Fibroblast of lung (primary cell): ENCODE results near the gene DSCAML1. TPM values are rescaled to one million over a fixed set of nuclear protein-coding genes. Genes with fewer than 3 reads are reported as not detected.

Experiments
- DNase-seq, 2 donors: peaks; one replicate each; pipeline versions ENCODE4 v3.0.0 to v3.0.0-alpha.2; 2010; ENCODE audit warnings: low read depth in 2 of 2
- H2AFZ ChIP-seq: 2 replicates; pipeline ENCODE4 v1.5.1; 2012; ENCODE audit warnings: low read length, control low read depth, inconsistent platforms
- H3K27ac ChIP-seq: 2 replicates; pipeline ENCODE4 v1.5.1; 2011; ENCODE audit warnings: low read length, control low read depth; ENCODE audit not compliant: insufficient read depth
- H3K27me3 ChIP-seq: 2 replicates; pipeline ENCODE4 v1.5.1; 2011; ENCODE audit warnings: mild to moderate bottlenecking, low read length; ENCODE audit not compliant: control insufficient read depth, insufficient read depth
- H3K36me3 ChIP-seq: 2 replicates; pipeline ENCODE4 v1.5.1; 2011; ENCODE audit warnings: low read length; ENCODE audit not compliant: control insufficient read depth, insufficient read depth
- H3K4me1 ChIP-seq: 2 replicates; pipeline ENCODE4 v1.5.1; 2011; ENCODE audit warnings: low read length; ENCODE audit not compliant: control insufficient read depth, insufficient read depth; ENCODE audit errors: extremely low read depth
- H3K4me2 ChIP-seq: 2 replicates; pipeline ENCODE4 v1.5.1; 2011; ENCODE audit warnings: low read length, control low read depth; ENCODE audit not compliant: insufficient read depth; ENCODE audit errors: extremely low read depth
- H3K4me3 ChIP-seq, 4 experiments: fragments of 200-600 bp in 1 of 4; sonication (generic) in 1 of 4; replicated peaks in 1 of 4; 2 replicates each; pipeline ENCODE4 v1.5.1; 2011 to 2016; ENCODE audit warnings: low read length in 4 of 4, low read depth in 3 of 4, mild to moderate bottlenecking in 3 of 4, control low read depth in 2 of 4, inconsistent platforms in 1 of 4, mixed read lengths in 1 of 4; ENCODE audit not compliant: insufficient read depth in 1 of 4; ENCODE audit errors: control extremely low read depth in 1 of 4
- H3K79me2 ChIP-seq: 2 replicates; pipeline ENCODE4 v1.5.1; 2012; ENCODE audit warnings: mild to moderate bottlenecking, low read length, inconsistent platforms; ENCODE audit not compliant: control insufficient read depth, insufficient read depth
- H3K9ac ChIP-seq: 2 replicates; pipeline ENCODE4 v1.5.1; 2011; ENCODE audit warnings: mild to moderate bottlenecking, low read length, control low read depth; ENCODE audit not compliant: insufficient read depth
- H3K9me3 ChIP-seq: 2 replicates; pipeline ENCODE4 v1.5.1; 2012; ENCODE audit warnings: low read depth, low read length; ENCODE audit not compliant: control insufficient read depth, insufficient read depth
- H4K20me1 ChIP-seq: 2 replicates; pipeline ENCODE4 v1.5.1; 2011; ENCODE audit warnings: low read length; ENCODE audit not compliant: control insufficient read depth, insufficient read depth; ENCODE audit errors: extremely low read depth
- EZH2 ChIP-seq: IDR thresholded peaks from 2 replicates; pipeline ENCODE4 v1.5.1; 2012; ENCODE audit warnings: low read length, control low read depth, mild to moderate bottlenecking; ENCODE audit errors: missing control alignments
- polyA plus RNA-seq, 2 donors: library from polyadenylated mRNA; depleted of rRNA in 1 of 2; stranded (reverse) in 1 of 2; unstranded in 1 of 2; fragments of >200 nt; gene quantifications; 2 replicates each; pipeline ENCODE4 v1.2.1, GENCODE V29; 2011 to 2012; ENCODE audit warnings: missing spikeins in 1 of 2
- total RNA-seq: library from RNA; depleted of rRNA; stranded (reverse); fragments of >200 nt; gene quantifications from 2 replicates; pipeline ENCODE4 v1.2.1, GENCODE V29; 2014
- TF ChIP-seq, protein P1 (sequence below), 2 donors: IDR thresholded peaks in 1 of 2; conservative IDR thresholded peaks in 1 of 2; 1 replicate in 1 of 2; 2 replicates in 1 of 2; pipeline ENCODE4 v1.5.1; 2011 to 2012; ENCODE audit warnings: low read length in 2 of 2, control low read depth in 1 of 2, inconsistent platforms in 1 of 2, low read depth in 1 of 2, mild to moderate bottlenecking in 1 of 2

The DSCAML1 gene
- total and polyA plus RNA-seq, 2 donors (not counting 1 experiment from before 2014, with no cell fraction given), result not detected

DNA sequence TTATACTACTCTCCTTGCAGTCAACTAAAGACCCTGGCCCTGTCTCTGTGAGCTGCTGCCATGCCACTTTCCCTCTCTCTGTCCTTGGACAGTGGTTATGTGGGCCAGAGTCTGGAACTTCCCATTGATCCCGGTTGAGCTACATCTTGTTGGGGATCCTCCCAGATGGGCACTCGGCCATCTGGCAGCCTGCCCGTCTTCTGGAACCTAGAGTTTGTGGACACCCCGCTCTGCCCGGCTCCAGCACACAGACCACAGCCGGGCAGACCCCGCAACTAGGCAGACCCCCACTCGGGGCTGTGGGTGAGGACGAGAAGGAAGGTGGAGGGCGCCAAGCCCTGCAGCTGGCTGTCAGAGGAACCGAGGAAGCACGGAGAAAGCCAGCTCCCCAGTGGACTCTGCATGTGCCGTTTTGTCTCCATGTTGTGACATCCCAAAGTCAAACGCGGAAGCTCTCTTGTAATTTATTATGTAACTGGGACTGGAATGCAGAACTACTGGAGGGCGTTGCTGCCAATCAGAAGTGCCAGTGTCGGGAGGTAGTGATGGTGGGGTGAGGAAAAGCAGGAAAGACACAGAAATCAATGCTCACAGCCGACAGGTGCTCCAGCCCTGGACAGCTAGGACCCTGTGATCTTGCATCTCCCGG, 261.7 kb downstream of the DSCAML1 start:
- Histone ChIP-seq H3K27me3 (peaks cover 3% of the 10 kb centered on the region), H3K9me3 (no peaks in the 10 kb centered on the region), H3K4me2 (no peak overlapping the region), H3K79me2 (no peaks in the 10 kb centered on the region), H3K4me3 (no peak overlapping the region), H3K4me1 (no peaks in the 10 kb centered on the region), H4K20me1 (no peaks in the 10 kb centered on the region), H3K36me3 (no peaks in the 10 kb centered on the region), H3K27ac (no peak overlapping the region), H3K9ac (no peak overlapping the region), H2AFZ (no peak overlapping the region)
- TF ChIP-seq, protein P1, sequence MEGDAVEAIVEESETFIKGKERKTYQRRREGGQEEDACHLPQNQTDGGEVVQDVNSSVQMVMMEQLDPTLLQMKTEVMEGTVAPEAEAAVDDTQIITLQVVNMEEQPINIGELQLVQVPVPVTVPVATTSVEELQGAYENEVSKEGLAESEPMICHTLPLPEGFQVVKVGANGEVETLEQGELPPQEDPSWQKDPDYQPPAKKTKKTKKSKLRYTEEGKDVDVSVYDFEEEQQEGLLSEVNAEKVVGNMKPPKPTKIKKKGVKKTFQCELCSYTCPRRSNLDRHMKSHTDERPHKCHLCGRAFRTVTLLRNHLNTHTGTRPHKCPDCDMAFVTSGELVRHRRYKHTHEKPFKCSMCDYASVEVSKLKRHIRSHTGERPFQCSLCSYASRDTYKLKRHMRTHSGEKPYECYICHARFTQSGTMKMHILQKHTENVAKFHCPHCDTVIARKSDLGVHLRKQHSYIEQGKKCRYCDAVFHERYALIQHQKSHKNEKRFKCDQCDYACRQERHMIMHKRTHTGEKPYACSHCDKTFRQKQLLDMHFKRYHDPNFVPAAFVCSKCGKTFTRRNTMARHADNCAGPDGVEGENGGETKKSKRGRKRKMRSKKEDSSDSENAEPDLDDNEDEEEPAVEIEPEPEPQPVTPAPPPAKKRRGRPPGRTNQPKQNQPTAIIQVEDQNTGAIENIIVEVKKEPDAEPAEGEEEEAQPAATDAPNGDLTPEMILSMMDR (conservative IDR thresholded peaks at IDR 0.05 in 1 of 2, IDR thresholded peaks at IDR 0.05 in 1 of 2; ENCODE audit: low read depth in 1 of 2, low read length in 2 of 2), result no peak
- TF ChIP-seq EZH2, result no peak
- DNase-seq, result no peak

- H3K27me3 ChIP-seq, result peaks cover 6% of the 10 kb centered on the region
- H4K20me1 ChIP-seq, result no peaks in the 10 kb centered on the region
- no peak overlapping the region for H3K4me2 ChIP-seq
- no peaks in the 10 kb centered on the region for H3K4me1 ChIP-seq
- TF ChIP-seq EZH2, result no peak
- TF ChIP-seq, protein P1 (conservative IDR thresholded peaks at IDR 0.05 in 1 of 2, IDR thresholded peaks at IDR 0.05 in 1 of 2; ENCODE audit: low read depth in 1 of 2, low read length in 2 of 2), result no peak
- H2AFZ ChIP-seq, result no peak overlapping the region
- H3K4me3 ChIP-seq, result no peak overlapping the region
- no peak for DNase-seq
- H3K9me3 ChIP-seq, result no peaks in the 10 kb centered on the region
- no peaks in the 10 kb centered on the region for H3K79me2 ChIP-seq
- no peaks in the 10 kb centered on the region for H3K36me3 ChIP-seq
- H3K27ac ChIP-seq, result no peak overlapping the region
- no peak overlapping the region for H3K9ac ChIP-seq
These were observed 264.4 kb downstream of the DSCAML1 start for GRCh38 chr11:117532568-117532967.

DNA sequence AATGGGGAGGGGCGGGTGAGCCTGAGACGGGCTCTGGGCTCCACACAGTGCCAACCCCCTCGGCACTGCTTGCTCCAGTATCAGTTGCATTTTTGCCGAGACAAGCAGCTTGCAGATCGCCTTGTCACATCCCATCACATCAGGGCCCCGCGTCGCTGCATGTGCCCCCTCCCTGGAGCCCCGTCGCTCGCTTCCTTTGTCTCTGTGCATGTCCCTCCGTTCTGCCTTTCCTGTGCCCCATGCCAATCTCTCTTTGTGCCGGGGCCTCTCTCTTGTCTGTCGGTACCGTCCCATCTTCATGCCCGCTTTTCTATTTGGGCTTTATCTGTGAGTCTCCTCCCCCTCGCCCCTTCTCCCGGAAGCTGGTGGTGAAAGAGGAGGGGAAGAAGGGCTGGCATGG, 267.2 kb downstream of the DSCAML1 start:
- Histone ChIP-seq H3K27me3 (peaks cover 4% of the 10 kb centered on the region), H4K20me1 (no peaks in the 10 kb centered on the region), H2AFZ (no peak overlapping the region), H3K4me2 (no peak overlapping the region), H3K4me3 (no peak overlapping the region), H3K9me3 (no peaks in the 10 kb centered on the region), H3K27ac (no peak overlapping the region), H3K9ac (no peak overlapping the region), H3K4me1 (no peaks in the 10 kb centered on the region), H3K79me2 (no peaks in the 10 kb centered on the region), H3K36me3 (no peaks in the 10 kb centered on the region)
- no peak for TF ChIP-seq EZH2
- TF ChIP-seq, protein P1 (conservative IDR thresholded peaks at IDR 0.05 in 1 of 2, IDR thresholded peaks at IDR 0.05 in 1 of 2; ENCODE audit: low read depth in 1 of 2, low read length in 2 of 2), result no peak
- no peak for DNase-seq
